Measurements from ENCODE around the gene APBA2.

DNA sequence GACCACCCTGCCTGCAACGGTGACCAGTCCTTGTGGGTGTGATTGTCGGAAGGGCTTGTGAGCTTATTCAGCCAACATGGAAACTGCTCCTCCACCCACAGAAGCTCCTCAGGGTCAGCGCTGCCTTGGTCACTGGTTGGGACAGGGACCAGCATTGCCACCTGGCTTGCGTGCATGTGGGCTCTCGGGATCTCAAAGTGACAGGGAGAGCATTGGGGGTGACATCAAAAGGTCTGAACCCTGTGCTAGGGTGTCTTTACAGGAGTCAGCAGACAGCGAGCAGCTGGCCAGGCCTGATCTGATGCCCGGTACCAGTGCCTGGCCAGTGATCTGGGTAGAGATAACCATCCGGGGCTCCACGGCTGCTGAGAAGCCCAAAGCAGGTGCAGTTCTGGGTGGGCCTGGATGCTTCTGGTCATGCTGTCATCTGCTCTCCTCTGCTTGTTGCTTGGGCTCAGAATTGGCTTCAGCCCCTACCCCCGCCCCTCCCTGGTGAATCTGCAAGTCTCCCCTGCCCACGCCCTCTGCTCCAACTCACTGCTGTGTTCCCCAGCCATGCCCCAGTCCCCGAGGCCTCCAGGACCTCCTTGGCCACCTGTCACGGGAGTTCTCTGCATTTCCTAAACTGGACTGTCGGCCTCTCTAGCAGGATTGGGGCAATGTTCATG, 249.0 kb downstream of the APBA2 start:
- TF ChIP-seq, protein P1, sequence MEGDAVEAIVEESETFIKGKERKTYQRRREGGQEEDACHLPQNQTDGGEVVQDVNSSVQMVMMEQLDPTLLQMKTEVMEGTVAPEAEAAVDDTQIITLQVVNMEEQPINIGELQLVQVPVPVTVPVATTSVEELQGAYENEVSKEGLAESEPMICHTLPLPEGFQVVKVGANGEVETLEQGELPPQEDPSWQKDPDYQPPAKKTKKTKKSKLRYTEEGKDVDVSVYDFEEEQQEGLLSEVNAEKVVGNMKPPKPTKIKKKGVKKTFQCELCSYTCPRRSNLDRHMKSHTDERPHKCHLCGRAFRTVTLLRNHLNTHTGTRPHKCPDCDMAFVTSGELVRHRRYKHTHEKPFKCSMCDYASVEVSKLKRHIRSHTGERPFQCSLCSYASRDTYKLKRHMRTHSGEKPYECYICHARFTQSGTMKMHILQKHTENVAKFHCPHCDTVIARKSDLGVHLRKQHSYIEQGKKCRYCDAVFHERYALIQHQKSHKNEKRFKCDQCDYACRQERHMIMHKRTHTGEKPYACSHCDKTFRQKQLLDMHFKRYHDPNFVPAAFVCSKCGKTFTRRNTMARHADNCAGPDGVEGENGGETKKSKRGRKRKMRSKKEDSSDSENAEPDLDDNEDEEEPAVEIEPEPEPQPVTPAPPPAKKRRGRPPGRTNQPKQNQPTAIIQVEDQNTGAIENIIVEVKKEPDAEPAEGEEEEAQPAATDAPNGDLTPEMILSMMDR (conservative IDR thresholded peaks at IDR 0.05; ENCODE audit: low read depth, low read length) = no peak
- TF ChIP-seq EZH2 (IDR thresholded peaks at IDR 0.05; ENCODE audit: borderline replicate concordance, low read depth, low read length, poor library complexity, severe bottlenecking) = no peak
